HG03103 (cell line): ENCODE results near the gene KLHDC7B.
"Not testable (repeated sequence)": the region's sequence is repeated elsewhere in the genome, so short reads cannot be mapped to it uniquely, and the experiment has no call there.

Source experiments
- ATAC-seq: cut with Tn5 transposase; IDR thresholded peaks from one replicate; pipeline ENCODE4 v1.9.1; 2021; ENCODE audit warnings: low read depth; ENCODE audit not compliant: unreplicated experiment

KLHDC7B gene

GRCh38 chr22:50516891-50517290 is 28.8 kb upstream of the KLHDC7B start:
- ATAC-seq: no peak

GRCh38 chr22:50517495-50518260 is 28.0 kb upstream of the KLHDC7B start:
- no peak for ATAC-seq

GRCh38 chr22:50518606-50519005 is 27.1 kb upstream of the KLHDC7B start:
- no peak for ATAC-seq

- no peak for ATAC-seq
Measured at GRCh38 chr22:50519151-50519550, 26.5 kb upstream of the KLHDC7B start.

GRCh38 chr22:50520184-50520583 is 25.5 kb upstream of the KLHDC7B start:
- not testable (repeated sequence) for ATAC-seq

GRCh38 chr22:50520826-50521453 is 24.8 kb upstream of the KLHDC7B start:
- ATAC-seq: no peak

- ATAC-seq: no peak
Measured at GRCh38 chr22:50521710-50522109, 24.0 kb upstream of the KLHDC7B start.

- ATAC-seq: no peak
Measured at GRCh38 chr22:50522208-50522805, 23.4 kb upstream of the KLHDC7B start.

GRCh38 chr22:50522806-50523438 is 22.8 kb upstream of the KLHDC7B start:
- ATAC-seq: no peak

GRCh38 chr22:50523458-50523805 is 22.3 kb upstream of the KLHDC7B start:
- ATAC-seq: no peak

- no peak for ATAC-seq
Measured at GRCh38 chr22:50523806-50524675, 21.7 kb upstream of the KLHDC7B start.

- no peak for ATAC-seq
Measured at GRCh38 chr22:50524676-50525103, 21.0 kb upstream of the KLHDC7B start.

- ATAC-seq: peak; percentile 33
Measured at GRCh38 chr22:50525104-50525857, 20.4 kb upstream of the KLHDC7B start, which contains the start of gene SCO2. Gene SCO2, minus strand, starts transcription at chr22:50525598. Its CDS starts 1,187 bp downstream, at chr22:50524411.

GRCh38 chr22:50525858-50526107 is 19.9 kb upstream of the KLHDC7B start:
- no peak for ATAC-seq

GRCh38 chr22:50526108-50526833 is 19.4 kb upstream of the KLHDC7B start:
- ATAC-seq: peak; percentile 28

GRCh38 chr22:50526834-50527801 is 18.6 kb upstream of the KLHDC7B start:
- no peak for ATAC-seq

GRCh38 chr22:50527921-50528681 is 17.6 kb upstream of the KLHDC7B start:
- no peak for ATAC-seq
